ENCODE data around the gene MTG1.

- TF ChIP-seq CTCF (IDR thresholded peaks at IDR 0.05; ENCODE audit: insufficient read depth, low read length) (no peak), POLR2AphosphoS5 (IDR thresholded peaks at IDR 0.05; ENCODE audit: low read depth) (no peak), REST (IDR thresholded peaks at IDR 0.05; ENCODE audit: insufficient replicate concordance, low read depth) (no peak)
Measured at GRCh38 chr10:133350950-133351329, 43.0 kb upstream of the MTG1 start.

Data from HL-60 (cell line).